ENCODE data around the gene MECP2. TPM values are rescaled to one million over a fixed set of nuclear protein-coding genes. Genes with fewer than 3 reads are reported as not detected.

The MECP2 gene
- total RNA-seq, 1 donor from 2014 or later: 26.7 TPM

GRCh38 chrX:153974003-153974725 is 123.4 kb downstream of the MECP2 start:
- H3K9me3 Mint-ChIP-seq: no peaks in the 10 kb centered on the region
- Histone ChIP-seq H3K27ac (no peak overlapping the region), H3K4me1 (peaks cover 2% of the 10 kb centered on the region), H3K9ac (no peak overlapping the region), H3K4me3 (no peak overlapping the region), H3F3A (ENCODE audit: low read depth) (peaks cover 35% of the 10 kb centered on the region), H3K4me2 (peak overlapping the region; percentile 72), H3K36me3 (no peaks in the 10 kb centered on the region), H4K20me1 (ENCODE audit: low read depth) (peaks cover 9% of the 10 kb centered on the region), H3K27me3 (no peaks in the 10 kb centered on the region), H2AFZ (replicated peaks) (no peak overlapping the region), H3K9me3 (ENCODE audit: low read depth) (no peaks in the 10 kb centered on the region), H3K79me2 (ENCODE audit: low read depth) (peaks cover 16% of the 10 kb centered on the region)
- peaks cover 30% of the 10 kb centered on the region for H3K4me1 Mint-ChIP-seq
- DNase-seq (ENCODE audit: low spot score): no peak
- peaks cover 4% of the 10 kb centered on the region for H3K36me3 Mint-ChIP-seq
- H3K27ac Mint-ChIP-seq: peak overlapping the region; percentile 53
- TF ChIP-seq, protein P1, sequence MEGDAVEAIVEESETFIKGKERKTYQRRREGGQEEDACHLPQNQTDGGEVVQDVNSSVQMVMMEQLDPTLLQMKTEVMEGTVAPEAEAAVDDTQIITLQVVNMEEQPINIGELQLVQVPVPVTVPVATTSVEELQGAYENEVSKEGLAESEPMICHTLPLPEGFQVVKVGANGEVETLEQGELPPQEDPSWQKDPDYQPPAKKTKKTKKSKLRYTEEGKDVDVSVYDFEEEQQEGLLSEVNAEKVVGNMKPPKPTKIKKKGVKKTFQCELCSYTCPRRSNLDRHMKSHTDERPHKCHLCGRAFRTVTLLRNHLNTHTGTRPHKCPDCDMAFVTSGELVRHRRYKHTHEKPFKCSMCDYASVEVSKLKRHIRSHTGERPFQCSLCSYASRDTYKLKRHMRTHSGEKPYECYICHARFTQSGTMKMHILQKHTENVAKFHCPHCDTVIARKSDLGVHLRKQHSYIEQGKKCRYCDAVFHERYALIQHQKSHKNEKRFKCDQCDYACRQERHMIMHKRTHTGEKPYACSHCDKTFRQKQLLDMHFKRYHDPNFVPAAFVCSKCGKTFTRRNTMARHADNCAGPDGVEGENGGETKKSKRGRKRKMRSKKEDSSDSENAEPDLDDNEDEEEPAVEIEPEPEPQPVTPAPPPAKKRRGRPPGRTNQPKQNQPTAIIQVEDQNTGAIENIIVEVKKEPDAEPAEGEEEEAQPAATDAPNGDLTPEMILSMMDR (IDR thresholded peaks at IDR 0.05): no peak
- peak overlapping the region; percentile 92 for H3K4me3 Mint-ChIP-seq
- peaks cover 10% of the 10 kb centered on the region for H3K27me3 Mint-ChIP-seq (ENCODE audit: insufficient read depth, low read depth)

GRCh38 chrX:153973127-153974002 is 124.2 kb downstream of the MECP2 start:
- Histone ChIP-seq H3K4me3 (peak overlapping the region; percentile 80), H3K4me1 (peaks cover 9% of the 10 kb centered on the region), H3K4me2 (peak overlapping the region; percentile 72), H3K9me3 (ENCODE audit: low read depth) (no peaks in the 10 kb centered on the region), H3K36me3 (no peaks in the 10 kb centered on the region), H3K27ac (peak overlapping the region; percentile 100), H3F3A (ENCODE audit: low read depth) (peaks cover 35% of the 10 kb centered on the region), H3K79me2 (ENCODE audit: low read depth) (peaks cover 24% of the 10 kb centered on the region), H3K27me3 (no peaks in the 10 kb centered on the region), H2AFZ (replicated peaks) (no peak overlapping the region), H3K9ac (peak overlapping the region; percentile 70), H4K20me1 (ENCODE audit: low read depth) (peaks cover 17% of the 10 kb centered on the region)
- TF ChIP-seq, protein P1 (IDR thresholded peaks at IDR 0.05): no peak
- TF ChIP-seq EZH2phosphoT487 (IDR thresholded peaks at IDR 0.05) (no peak), EZH2 (IDR thresholded peaks at IDR 0.05) (no peak)
- Mint-ChIP-seq H3K4me1 (peaks cover 36% of the 10 kb centered on the region), H3K36me3 (peaks cover 4% of the 10 kb centered on the region), H3K4me3 (peak overlapping the region; percentile 92), H3K27me3 (ENCODE audit: insufficient read depth, low read depth) (peaks cover 10% of the 10 kb centered on the region), H3K9me3 (no peaks in the 10 kb centered on the region), H3K27ac (peak overlapping the region; percentile 98)
- no peak for DNase-seq (ENCODE audit: low spot score)

GRCh38 chrX:153972368-153973126 is 125.0 kb downstream of the MECP2 start, which contains the start of gene TMEM187:
Gene TMEM187, plus strand, starts transcription at chrX:153972754. Its CDS starts 9,309 bp downstream, at chrX:153982063.
- Mint-ChIP-seq H3K27ac (peak within 1 kb of the TSS; percentile 100), H3K36me3 (peaks cover 4% of the 10 kb centered on the region), H3K4me1 (peaks cover 44% of the 10 kb centered on the region), H3K9me3 (no peaks in the 10 kb centered on the region), H3K4me3 (peak within 1 kb of the TSS; percentile 100), H3K27me3 (ENCODE audit: insufficient read depth, low read depth) (peaks cover 18% of the 10 kb centered on the region)
- Histone ChIP-seq H3K9me3 (ENCODE audit: low read depth) (no peaks in the 10 kb centered on the region), H3K27me3 (no peaks in the 10 kb centered on the region), H3K27ac (peak within 1 kb of the TSS; percentile 100), H2AFZ (replicated peaks) (peak within 1 kb of the TSS; percentile 73), H3K4me3 (peak within 1 kb of the TSS; percentile 80), H3K4me1 (peaks cover 17% of the 10 kb centered on the region), H3K36me3 (no peaks in the 10 kb centered on the region), H3F3A (ENCODE audit: low read depth) (peaks cover 35% of the 10 kb centered on the region), H3K79me2 (ENCODE audit: low read depth) (peaks cover 32% of the 10 kb centered on the region), H4K20me1 (ENCODE audit: low read depth) (peaks cover 25% of the 10 kb centered on the region), H3K4me2 (peak within 1 kb of the TSS; percentile 79), H3K9ac (peak within 1 kb of the TSS; percentile 98)
- peak; percentile 93 for DNase-seq (ENCODE audit: low spot score)
- TF ChIP-seq EZH2phosphoT487 (IDR thresholded peaks at IDR 0.05) (no peak), EZH2 (IDR thresholded peaks at IDR 0.05) (no peak)
- TF ChIP-seq, protein P1 (IDR thresholded peaks at IDR 0.05): no peak

MicroRNAs encoded within 50 kb of the gene (microRNA counts, 767-probe panel; counts per million panel counts)
- 460 counts per million, percentile 90 among the panel's probes with 10 or more counts for microRNA hsa-miR-718

Small RNA genes lying within 50 kb of the gene (microRNA-seq; reads per million reads assigned to microRNA genes)
- gene MIR3202-1 (not detected), gene MIR3202-2 (not detected), gene MIR718 (not detected)

Small RNA genes lying within 50 kb of the gene (small RNA-seq; reads per million reads assigned to genes)
- gene MIR3202-1: not detected

Other genes starting within 250 kb of the MECP2 start
- gene L1CAM, start 211.5 kb downstream of the MECP2 start, total RNA-seq (ENCODE audit: low replicate concordance): 0.49 and 1.7 TPM in 2 replicates
- not detected in 2 replicates for gene AVPR2, start 193.0 kb downstream of the MECP2 start, total RNA-seq (ENCODE audit: low replicate concordance)
- gene ARHGAP4, start 171.5 kb downstream of the MECP2 start, total RNA-seq (ENCODE audit: low replicate concordance): 5.1 and 17.9 TPM in 2 replicates
- 55.5 and 113 TPM in 2 replicates for gene NAA10, start 162.7 kb downstream of the MECP2 start, total RNA-seq (ENCODE audit: low replicate concordance)
- gene RENBP, start 153.1 kb downstream of the MECP2 start, total RNA-seq (ENCODE audit: low replicate concordance): 5.4 and 9.3 TPM in 2 replicates
- 20.7 and 57.7 TPM in 2 replicates for gene HCFC1, start 125.9 kb downstream of the MECP2 start, total RNA-seq (ENCODE audit: low replicate concordance)
- 2.4 and 6.8 TPM in 2 replicates for gene TMEM187, start 125.0 kb downstream of the MECP2 start, total RNA-seq (ENCODE audit: low replicate concordance)
- gene IRAK1, start 77.8 kb downstream of the MECP2 start, total RNA-seq (ENCODE audit: low replicate concordance): 6.8 and 13.6 TPM in 2 replicates
- gene OPN1LW, start 46.5 kb upstream of the MECP2 start, total RNA-seq (ENCODE audit: low replicate concordance): not detected in 2 replicates
- not detected in 2 replicates for gene OPN1MW, start 84.9 kb upstream of the MECP2 start, total RNA-seq (ENCODE audit: low replicate concordance)
- gene OPN1MW2, start 122.0 kb upstream of the MECP2 start, total RNA-seq (ENCODE audit: low replicate concordance): not detected in 2 replicates
- gene OPN1MW3, start 159.9 kb upstream of the MECP2 start, total RNA-seq (ENCODE audit: low replicate concordance): not detected in 2 replicates
- gene TEX28, start 197.4 kb upstream of the MECP2 start, total RNA-seq (ENCODE audit: low replicate concordance): not detected in 2 replicates
- 0.22 TPM in 1 of 2 replicates, not detected in the other for gene TKTL1, start 198.1 kb upstream of the MECP2 start, total RNA-seq (ENCODE audit: low replicate concordance)

Data from neural progenitor cell (in vitro differentiated cells).